GM19239 (cell line): ENCODE data around the gene SLC16A7.

Source experiments
- DNase-seq: peaks from one replicate; pipeline ENCODE4 v3.0.0; 2011; ENCODE audit warnings: low spot score; ENCODE audit not compliant: insufficient read length
- FAIRE-seq: peaks from 2 replicates; lab custom pipeline; 2011; peaks lifted over from hg19 to GRCh38; lab: Jason Lieb, UNC

SLC16A7 gene

DNA sequence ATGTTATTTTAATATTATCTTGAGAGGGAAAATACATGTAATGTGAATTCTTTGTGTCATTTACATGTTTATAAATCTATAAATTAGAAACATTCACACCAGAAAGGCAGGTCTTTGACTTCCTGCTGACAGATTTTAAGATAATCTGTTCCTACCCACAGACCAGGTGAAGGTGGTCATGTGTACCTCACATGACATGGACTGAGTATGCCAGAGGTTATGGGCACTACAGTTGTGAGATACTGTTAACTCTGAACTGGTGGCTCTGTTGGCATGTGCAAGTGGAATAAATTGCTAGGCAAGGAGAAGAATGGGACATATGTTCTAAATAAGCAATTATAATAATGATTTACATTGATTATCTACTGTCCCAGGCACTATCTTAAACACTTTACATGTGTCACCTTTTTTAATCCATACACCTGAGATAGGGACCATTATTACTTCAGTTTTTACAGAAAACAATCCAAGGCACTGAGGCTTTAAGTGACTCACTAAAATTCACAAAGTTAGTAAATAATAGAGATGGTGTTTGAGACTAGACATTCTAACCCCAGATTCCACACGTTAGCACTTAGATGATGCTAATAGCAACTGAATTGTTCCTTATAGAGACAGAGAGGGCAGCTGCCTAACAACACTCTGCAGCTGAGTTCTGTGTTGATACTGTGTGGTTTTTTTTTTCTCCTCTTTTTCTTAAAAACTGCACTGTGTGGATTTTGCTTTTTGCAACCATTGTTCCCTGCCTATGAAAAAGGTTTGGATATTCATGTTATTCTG, 23.8 kb downstream of the SLC16A7 start:
- FAIRE-seq (no peak), DNase-seq (no peak)

GRCh38 chr12:59620326-59620725, 24.5 kb downstream of the SLC16A7 start:
- FAIRE-seq (no peak), DNase-seq (no peak)

GRCh38 chr12:59624732-59625460, 29.1 kb downstream of the SLC16A7 start:
- FAIRE-seq (peak; percentile 11), DNase-seq (no peak)

DNA sequence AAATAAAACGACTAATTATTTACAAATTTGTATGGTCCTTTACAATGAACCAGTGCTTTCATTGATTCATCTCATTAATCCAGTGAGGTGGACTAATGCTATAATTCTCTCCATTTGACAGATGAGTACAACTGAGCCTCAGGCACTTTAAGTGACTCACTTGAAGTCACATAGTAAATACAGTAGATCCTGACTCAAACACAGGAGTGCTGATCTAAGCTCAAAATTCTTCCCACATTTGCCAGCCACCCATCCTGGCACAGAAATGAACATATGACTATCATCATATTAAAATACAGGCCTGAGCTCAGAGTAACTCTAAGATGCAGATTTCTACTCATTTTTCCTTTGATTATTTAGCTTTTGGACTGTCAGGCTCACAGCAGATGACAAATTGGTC, 30.6 kb downstream of the SLC16A7 start:
- DNase-seq (no peak), FAIRE-seq (no peak)

GRCh38 chr12:59627582-59627981, 31.8 kb downstream of the SLC16A7 start:
- DNase-seq (no peak), FAIRE-seq (no peak)

DNA sequence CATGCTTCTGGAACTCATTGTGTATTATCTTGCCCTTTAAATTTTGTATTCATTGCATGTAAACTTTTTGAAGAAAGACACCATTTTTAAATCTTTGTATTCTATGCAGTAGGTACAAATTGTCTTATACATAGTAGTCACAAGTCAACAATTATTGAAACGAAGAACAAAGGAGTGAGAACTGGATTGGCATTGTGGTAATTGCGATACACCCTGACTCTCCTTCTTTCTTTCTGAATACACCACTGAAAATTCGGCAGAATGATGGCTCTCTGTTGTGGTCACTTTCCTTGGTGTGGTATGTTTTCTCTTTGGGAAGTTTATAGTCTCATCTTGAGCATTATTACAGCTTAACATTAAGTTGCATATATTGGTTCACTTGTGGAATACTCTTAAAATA, 34.1 kb downstream of the SLC16A7 start:
- DNase-seq = no peak
- no peak for FAIRE-seq

DNA sequence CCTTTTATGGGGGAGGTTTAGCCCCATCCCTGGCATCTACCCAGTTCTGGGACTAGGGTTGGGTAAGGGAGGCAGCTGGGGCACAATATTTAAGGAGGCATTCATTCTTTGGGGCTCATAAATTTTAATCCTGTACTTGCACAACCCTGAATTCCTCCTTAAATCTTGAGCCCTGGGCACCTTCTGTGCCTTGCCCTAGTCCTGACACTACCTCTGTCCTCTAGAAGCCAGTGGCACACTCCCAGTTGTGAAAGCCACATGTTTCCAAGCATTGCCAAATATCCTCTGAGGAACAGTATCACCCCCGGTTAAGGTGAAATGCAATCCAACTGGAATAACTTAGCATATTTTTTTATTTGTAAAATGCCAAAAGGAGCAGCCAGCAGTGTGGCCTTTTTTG, 36.6 kb downstream of the SLC16A7 start:
- DNase-seq = no peak
- FAIRE-seq = no peak

GRCh38 chr12:59634254-59634653, 38.4 kb downstream of the SLC16A7 start:
- FAIRE-seq = no peak
- no peak for DNase-seq

- FAIRE-seq (no peak), DNase-seq (no peak)
These were observed 41.3 kb downstream of the SLC16A7 start for GRCh38 chr12:59636945-59637691.

DNA sequence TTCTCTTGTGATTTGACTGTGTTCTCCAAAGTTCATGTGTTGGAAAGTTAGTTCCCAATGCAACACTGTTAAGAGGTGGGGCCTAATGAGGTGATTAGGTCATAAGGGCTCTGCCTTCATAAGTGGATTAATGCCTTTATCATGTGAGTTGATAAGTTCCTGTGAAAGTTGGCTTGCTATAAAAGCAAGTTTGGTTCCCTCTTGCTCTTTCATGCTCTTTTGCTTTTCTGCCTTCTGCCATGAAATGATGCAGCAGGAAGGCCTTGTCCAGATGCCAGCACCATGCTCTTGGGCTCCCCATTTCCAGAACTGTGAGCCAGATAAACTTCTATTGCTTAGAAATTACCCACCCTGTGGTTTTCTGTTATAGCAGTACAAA, 41.9 kb downstream of the SLC16A7 start:
- FAIRE-seq (peak; percentile 86), DNase-seq (no peak)

DNA sequence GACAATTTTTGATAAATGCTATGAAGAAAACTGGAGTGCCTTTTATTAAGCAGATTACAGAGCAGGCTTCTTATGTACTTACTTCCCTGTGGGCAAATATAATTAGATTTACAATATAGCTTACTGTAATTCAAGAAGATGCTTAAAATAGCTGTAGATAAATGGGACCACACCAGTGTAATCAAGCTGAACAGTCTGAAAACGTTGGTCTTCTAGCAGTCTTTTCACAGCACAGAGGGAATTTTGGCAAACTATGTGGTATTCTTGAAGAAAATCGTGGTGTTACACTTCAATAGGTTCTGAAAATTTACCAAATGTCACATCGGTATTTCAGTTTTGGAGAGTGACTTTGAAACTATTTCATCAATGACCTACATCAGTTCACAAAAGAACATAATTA, 47.7 kb downstream of the SLC16A7 start:
- DNase-seq = no peak
- FAIRE-seq = no peak

DNA sequence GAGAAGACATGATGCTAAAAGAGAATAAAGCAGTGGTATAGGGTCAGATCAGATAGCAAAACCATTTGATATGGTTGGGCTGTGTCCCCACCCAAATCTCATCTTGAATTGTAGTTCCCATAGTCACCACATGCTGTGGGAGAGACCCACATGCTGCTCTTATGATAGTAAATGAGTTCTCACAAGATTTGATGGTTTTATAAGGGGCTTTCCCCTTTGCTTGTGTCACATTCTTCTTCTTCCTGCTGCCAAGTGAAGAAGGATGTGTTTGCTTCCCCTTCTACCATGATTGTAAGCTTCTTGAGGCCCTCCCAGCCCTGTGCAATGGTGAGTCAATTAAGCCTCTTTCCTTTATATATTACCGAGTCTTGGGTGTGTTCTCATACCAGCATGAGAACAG, 49.4 kb downstream of the SLC16A7 start:
- FAIRE-seq = no peak
- no peak for DNase-seq

- FAIRE-seq (no peak), DNase-seq (no peak)
These were observed 50.8 kb downstream of the SLC16A7 start for GRCh38 chr12:59646636-59647035.

- DNase-seq (no peak), FAIRE-seq (no peak)
These were observed 53.4 kb downstream of the SLC16A7 start for GRCh38 chr12:59649203-59649602.

DNA sequence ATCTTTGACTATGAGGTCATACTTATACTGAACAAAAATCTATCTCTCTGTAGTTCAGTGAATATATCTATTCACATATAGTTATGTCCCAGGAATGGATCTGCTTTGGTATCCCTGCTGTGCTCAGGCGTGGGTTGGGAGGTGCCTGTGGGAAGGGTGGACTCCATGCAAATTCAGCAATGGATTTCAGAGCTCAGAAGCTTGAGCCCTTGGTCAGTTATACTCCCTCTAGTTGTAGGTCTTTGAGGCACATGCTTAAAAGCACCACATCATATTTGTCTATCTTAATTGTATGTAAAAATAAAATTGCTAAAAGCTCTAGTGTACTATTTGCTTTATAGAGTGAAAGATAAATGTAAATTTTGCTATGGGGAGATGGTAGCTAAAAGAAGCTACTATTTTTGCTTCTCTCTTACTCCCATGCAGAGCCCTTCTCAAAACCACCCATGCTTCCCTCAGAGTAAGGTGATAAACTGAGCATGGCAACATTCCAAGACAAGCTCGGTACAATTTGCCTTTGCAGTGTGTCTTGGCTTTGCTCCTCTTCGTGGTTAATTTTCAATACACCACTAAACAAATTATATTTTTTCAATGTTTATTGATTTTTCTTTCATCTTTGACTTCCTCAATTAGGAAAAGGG, 54.9 kb downstream of the SLC16A7 start:
- FAIRE-seq (no peak), DNase-seq (no peak)

DNA sequence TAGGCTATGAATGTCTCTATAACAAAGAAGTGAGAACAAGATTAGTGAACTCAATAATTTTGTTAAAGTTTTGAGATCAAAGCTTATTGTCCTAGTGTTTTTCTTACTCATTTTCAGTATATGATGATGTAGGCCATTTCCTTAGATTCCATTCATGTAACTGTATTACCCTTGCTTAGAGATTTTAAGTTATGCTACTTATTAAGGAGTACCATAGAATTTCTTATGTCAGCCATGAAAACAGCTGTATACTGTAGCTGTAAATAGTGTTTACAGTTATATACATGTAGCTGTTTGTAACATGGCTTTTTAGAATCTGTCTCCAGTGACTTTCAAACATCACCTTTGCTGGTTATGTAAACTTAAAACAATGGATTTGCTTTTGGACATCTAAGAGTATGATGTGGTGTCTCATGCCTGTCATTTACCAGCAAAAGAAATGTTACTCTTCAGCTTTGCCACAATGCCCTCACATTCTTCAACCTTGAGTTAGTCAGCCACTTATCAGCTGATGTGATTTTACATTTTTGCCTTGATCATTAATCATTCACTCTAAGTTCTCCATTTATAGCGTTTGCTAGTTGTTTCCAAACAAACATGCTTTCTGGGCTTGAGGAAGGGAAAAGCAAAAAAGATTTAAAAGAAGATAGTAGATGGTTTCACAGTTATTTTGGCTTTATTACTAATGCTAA, 55.5 kb downstream of the SLC16A7 start:
- FAIRE-seq (no peak), DNase-seq (no peak)

DNA sequence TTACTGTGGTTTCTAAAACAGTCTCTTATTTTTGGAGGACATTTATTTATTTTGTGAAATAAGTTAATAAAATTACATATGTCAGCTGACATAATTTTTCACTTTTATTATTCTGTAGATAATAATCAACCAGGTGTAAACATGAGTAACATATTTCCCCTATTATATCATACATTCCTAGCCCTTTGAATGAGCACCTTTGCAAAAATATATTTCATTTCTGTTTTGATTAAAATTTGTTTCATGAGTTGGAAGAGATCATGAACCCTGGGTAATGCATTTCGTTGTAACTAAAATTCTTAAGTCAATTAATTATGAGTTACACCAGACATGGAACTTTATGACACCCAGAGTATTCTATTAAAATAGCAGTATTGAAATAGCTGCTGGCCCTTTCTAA, 56.3 kb downstream of the SLC16A7 start:
- FAIRE-seq (no peak), DNase-seq (no peak)

- DNase-seq (no peak), FAIRE-seq (no peak)
These were observed 58.2 kb downstream of the SLC16A7 start for GRCh38 chr12:59654061-59654460.

- FAIRE-seq = no peak
- DNase-seq = no peak
These were observed 61.4 kb downstream of the SLC16A7 start for GRCh38 chr12:59657266-59657665.

DNA sequence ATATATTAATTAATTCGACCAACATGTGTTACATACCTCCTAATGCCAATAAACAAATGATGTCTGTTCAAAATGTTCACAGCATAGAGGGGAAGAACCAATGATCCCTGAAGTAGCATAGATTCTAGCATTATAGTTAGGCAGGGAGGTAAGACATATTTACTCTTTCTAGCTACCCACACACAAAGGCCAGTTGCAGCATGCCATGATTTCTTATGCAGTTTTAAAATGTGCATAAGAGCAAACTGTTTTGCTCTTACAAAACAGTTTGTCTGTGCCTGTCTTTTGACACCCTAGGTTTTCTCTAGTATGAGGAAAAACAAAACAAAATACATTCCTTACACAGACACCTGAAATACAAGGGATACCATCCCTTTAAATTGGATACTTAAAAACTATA, 61.9 kb downstream of the SLC16A7 start:
- no peak for DNase-seq

More for the DNA sequence above, 61.9 kb downstream of the SLC16A7 start:
- FAIRE-seq = no peak
